ENCODE measurements around the gene TBC1D8.
A peak's percentile ranks its signal among the peaks of the same experiment; 100 is the strongest.

TBC1D8 gene

DNA sequence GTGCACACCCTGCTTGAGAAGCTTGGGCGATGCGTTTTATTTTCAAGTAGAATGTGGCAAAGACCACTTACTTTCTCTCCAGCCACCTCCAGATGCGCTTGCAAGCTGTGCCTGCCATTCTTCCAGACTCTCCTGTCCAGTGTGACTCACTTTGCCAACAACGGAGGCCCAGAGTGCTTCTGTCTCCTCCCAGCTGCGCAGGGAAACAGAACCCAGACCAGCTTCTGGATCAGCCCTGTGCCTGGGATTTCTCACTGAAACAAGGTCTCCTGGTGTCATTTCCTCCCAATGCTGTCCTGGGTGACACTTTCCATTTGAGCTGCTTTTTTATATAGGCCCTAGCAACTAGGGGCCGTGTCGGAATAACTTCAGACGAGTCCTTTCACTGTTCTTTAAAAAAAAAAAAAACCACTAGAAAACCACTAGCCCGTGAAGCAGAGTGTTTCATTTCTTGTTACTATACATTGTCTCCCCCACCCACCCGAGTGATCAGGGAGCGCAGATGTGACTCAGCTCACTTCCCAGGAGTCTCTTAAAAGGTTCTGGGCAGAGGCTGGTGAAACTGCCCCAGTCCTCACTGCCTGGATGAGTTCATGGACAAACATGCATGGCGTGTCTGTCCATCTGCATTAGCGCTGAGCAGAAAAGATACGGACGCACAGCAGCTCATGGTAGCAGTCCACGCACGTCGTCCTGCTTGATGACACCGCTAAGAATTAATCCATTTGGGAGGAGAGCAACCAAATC lies 174.4 kb downstream of the TBC1D8 start:
- no peak for DNase-seq (ENCODE audit: low spot score)

GRCh38 chr2:100976061-100976460 lies 175.1 kb downstream of the TBC1D8 start:
- no peak for DNase-seq (ENCODE audit: low spot score)

DNA sequence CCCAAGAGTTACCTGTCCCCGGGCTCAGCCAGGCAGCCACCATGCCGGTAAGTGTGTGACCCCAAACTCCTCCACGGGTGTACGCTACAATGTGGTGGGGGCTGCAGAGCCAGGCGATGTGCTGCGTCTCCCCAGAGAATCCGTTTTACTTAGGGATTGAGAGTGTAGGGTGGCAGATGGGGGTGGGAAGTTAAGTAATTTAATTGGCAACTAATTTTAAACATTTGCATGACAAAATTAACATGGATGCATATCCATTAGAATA lies 175.7 kb downstream of the TBC1D8 start:
- no peak for DNase-seq (ENCODE audit: low spot score)

DNA sequence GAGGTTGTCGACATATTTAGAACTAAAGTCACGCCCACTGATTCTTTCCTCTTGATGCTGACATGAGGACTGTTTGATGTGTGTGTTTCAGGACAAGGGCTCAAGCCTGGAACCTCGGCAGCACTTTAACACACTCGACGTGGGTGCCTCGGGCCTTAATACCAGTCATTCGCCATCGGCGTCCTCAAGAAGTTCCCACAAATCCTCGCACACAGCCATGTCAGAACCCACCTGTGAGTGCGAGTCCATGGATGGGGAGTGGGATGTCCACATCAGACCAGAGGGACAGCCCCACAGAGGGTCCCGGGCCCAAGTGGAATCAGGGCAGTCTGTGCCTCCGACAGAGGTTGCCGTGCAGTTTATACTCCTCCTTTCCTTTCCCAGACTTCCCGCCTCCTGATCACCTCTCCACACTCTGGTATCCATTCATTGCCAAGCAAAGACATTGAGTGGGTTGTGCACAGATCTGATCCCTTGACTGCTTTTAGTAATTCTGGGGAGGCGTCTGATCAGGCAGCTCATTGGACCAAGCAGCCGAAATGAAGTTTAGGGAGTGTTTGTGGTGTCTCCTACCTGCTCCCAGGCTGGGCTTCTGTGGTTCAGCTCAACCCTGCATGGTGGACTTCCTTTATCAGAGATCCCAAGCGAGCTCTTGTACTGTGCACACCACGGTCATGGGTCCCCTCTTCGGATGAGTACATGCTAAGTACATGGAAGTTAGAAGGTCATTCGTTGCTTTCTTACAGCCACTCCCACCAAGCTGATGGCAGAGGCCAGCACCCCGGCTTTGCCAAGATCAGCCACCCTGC lies 176.3 kb downstream of the TBC1D8 start:
- peak; percentile 63 for DNase-seq (ENCODE audit: low spot score)

DNA sequence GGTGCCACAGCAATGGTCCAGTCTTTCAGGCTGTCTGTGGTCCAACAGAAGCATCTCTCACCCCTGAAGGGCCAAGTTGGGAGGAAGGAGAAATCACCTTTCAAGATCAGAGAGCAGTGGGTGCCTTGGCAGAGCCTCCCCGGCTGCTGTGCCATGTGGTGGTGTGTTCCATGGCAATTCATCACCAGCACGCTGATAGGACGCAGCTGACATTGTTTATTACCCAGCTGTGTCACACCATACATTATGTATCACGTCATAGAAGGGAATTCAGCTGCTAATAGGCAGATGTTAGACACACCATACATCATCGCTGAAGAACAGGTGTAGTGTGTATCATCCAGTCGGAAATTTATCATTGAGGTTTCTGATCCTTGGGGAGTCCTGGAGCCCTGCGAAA lies 178.7 kb downstream of the TBC1D8 start:
- no peak for DNase-seq (ENCODE audit: low spot score)

DNA sequence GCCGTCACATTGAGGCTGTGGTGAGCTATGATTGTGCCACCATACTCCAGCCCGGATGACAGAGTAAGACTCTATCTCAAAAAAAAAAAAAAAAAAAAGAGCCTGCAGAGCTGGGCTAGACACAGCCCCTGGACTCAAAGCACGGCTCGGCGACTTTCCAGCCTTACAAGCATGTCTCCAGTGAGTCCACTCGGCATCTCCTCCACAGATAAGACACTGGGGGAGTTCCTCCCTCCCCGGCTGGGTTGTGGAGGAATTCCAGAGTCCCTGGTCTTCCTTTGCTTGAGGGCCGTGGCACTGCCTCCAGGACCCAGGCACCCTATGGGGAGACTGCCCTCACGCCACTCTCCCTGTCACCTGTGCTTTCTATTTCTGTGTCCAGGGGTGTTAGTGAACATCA lies 180.0 kb downstream of the TBC1D8 start:
- no peak for DNase-seq (ENCODE audit: low spot score)

- no peak for DNase-seq (ENCODE audit: low spot score)
These were observed 181.2 kb downstream of the TBC1D8 start for GRCh38 chr2:100969998-100970397.

GRCh38 chr2:100968146-100969145 lies 182.7 kb downstream of the TBC1D8 start:
- DNase-seq (ENCODE audit: low spot score): no peak

DNA sequence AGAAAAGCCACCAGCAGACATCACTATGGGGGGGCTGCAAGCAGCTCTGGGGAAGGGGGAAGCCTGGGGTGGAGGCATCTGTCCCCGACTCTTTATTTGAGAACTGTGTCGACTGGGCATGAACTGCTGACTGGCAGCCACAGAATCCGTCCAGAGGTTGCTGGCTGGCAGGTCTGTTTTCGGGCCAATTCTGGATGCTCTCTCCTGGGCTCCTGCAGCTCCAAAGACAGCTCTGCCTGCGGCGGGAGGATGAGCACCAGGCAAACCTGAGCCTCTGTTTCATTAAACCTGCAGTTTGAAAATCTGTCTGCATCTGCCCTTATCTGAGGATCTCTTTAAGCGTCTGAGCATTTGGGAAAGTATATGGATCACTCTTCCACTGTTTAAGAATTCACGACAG lies 183.5 kb downstream of the TBC1D8 start:
- DNase-seq (ENCODE audit: low spot score): no peak

- DNase-seq (ENCODE audit: low spot score): no peak
These were observed 185.6 kb downstream of the TBC1D8 start for GRCh38 chr2:100965596-100965995.

DNA sequence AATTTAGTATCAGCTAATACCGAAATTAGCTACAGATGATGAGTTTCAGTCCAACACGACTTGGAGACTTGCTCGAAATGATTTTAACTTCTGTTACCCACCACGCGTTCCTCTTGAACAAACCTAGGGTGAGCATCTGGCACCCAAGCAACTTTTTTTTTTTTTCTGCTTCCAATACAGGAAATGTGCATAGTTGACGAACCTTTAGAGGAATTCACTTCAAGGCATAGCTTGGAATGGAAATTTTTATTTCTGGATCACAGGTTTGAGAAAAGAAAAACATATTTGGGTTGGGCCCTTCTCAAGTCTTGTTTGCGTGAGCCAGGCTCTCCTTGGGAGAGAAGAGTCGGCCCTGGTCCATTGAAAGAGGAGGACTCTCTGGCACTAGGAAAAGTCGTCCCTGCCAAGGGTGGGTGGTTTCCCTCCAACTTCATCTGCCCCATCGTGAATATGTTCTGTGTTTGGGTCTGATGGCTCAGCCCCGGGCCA lies 186.5 kb downstream of the TBC1D8 start:
- DNase-seq (ENCODE audit: low spot score): no peak

DNA sequence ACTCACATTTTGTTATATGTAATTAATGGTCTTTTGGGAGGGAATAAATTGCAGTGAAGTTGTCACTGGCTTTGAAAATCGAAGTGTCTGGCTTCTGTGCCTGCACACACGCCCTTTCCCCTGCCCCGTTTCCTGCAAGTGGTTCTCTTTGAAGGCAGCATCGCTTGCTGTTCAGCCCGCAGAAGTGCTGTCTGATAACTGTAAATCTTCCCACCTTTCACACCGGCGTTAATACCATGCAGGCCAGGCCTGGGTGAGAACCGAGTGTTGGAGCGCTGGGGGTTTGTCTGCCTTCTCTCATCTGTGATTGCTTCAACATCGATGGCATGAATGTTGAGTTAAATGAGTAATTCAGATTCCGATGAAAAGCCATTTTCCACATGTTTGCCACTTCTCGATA lies 187.0 kb downstream of the TBC1D8 start:
- no peak for DNase-seq (ENCODE audit: low spot score)

DNA sequence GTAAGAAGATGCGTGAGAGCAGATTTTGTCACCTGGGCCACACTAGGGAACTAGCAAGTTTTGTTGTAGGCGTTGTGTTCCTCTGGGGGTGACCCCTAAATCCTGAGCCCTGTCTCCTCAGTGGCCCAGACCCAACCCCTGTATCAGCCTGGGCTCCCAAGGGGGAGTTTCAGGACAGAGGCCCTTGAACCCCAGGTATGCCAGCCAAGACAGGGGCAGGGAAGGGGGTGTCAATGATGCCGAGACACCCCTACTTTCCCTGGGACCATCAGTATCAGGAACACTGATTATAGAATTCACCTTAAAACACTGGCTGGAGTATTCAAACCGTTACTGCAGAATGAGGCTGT lies 188.2 kb downstream of the TBC1D8 start:
- no peak for DNase-seq (ENCODE audit: low spot score)

- DNase-seq (ENCODE audit: low spot score): no peak
These were observed 188.7 kb downstream of the TBC1D8 start for GRCh38 chr2:100962366-100963025.

- no peak for DNase-seq (ENCODE audit: low spot score)
These were observed 190.5 kb downstream of the TBC1D8 start for GRCh38 chr2:100960688-100961087.

DNA sequence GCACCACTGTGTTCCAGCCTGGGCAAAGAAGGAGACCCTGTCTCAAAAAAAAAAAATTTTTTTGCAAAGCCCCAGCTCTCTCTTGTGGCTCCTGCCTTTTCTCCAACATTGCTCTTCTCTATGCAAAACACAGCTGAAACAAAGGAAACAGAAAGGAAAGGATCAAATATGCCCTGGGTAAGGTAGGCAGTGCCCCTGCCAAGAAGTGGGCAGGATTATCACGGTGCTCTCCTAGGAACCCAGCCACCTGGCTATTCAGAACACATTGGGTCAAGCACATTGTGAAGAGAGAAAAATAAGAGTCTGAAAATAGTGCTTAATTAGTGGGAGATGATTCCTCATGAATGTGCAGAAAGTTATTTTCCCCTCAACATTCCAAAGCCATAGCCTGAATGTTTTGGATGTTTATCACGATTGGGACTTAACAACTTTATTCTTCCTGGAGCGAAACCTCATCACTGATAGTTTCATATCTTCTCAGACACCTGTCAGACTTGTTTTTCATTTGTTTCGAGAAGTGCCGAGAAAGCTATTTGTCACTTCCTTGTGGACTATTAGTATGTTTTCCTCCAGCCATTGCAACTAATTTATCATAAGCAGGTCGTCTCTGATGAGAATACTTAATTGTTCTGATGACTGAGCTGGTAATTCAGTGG lies 191.8 kb downstream of the TBC1D8 start:
- no peak for DNase-seq (ENCODE audit: low spot score)

GRCh38 chr2:100957996-100958653 lies 193.1 kb downstream of the TBC1D8 start:
- peak; percentile 39 for DNase-seq (ENCODE audit: low spot score)
